ENCODE data around the gene PBXIP1.

The PBXIP1 gene

DNA sequence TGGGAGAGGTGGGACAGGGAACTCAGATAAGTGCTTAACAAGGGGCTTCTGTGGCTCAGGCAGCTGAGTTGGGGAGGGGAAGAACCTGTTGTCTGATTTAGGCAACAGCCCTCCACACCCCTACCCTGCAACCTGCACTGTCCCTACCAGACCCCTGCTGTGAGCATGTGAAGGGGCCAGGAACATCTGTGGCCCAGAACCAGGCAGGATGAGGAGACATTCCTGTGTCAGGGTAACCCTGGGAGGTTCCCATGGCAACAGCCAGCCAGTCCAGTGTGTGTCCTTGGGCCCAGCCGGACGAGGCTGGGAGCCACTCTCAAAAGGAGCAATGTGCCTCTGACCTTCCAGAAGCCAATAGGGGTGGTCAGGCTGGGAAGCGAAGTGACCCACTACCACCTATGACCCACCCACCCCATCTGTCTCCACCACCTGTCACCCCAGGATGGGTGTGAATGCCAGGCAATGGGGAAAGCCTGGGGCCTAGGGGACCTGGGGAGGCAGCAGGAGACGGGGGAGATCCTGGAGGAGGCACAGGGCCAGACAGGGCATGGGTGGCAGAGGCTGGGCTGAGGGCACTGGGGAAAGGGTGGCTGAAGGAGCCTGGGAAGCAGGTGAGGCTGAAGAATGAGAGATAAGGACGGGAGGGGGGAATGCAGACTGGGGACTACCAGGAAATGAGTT is 14.4 kb downstream of the PBXIP1 start:
- H3K27ac ChIP-seq, result no peak overlapping the region

DNA sequence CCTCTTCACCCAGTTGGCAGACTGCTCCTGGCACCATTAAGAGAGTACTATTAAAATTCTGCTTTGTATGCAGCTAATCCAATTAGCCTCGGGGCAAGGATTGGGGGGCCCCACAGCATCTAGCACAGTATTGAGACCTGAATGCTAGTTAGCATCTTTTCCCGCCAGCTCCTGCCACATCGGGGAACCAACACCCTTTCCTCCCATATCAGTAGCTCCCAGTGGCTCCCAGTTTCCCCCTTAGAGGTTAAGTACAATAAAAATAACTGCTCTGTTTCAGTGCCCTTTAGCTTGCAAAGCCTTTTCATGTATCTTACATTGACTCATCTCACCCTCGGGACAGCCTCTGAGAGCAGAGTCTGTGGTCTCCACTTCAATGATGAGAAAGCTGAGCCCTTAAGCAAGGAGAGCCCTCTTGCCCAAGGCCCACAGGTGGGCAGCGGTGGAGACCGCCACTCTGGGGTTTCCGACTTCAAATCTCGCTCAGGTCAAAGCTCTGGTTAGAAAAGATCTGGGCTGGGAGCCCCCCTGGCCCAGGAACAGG is 15.2 kb downstream of the PBXIP1 start:
- DNase-seq (ENCODE audit: low read depth, low spot score), result no peak
- H3K27ac ChIP-seq, result no peak overlapping the region

More for the DNA sequence above, 14.4 kb downstream of the PBXIP1 start:
- no peak for DNase-seq (ENCODE audit: low read depth, low spot score)

DNA sequence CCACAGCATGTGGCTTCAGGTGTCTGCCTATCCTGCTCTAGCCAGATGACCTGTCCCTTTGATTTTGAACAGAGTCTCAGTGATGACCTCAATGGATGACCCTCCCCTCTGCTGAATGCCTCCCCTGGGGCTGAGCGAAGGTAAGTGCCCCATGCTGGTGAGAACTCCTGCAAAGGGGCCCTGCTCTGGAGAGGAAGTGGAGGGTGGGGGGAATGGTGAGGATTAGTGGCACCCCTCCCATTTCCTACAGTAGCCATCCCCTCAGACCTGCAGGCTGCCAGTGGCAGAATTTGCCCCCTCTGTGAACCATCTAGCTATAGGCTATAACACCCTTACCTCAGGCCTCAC is 15.7 kb downstream of the PBXIP1 start:
- no peak for DNase-seq (ENCODE audit: low read depth, low spot score)
- H3K27ac ChIP-seq, result no peak overlapping the region

DNA sequence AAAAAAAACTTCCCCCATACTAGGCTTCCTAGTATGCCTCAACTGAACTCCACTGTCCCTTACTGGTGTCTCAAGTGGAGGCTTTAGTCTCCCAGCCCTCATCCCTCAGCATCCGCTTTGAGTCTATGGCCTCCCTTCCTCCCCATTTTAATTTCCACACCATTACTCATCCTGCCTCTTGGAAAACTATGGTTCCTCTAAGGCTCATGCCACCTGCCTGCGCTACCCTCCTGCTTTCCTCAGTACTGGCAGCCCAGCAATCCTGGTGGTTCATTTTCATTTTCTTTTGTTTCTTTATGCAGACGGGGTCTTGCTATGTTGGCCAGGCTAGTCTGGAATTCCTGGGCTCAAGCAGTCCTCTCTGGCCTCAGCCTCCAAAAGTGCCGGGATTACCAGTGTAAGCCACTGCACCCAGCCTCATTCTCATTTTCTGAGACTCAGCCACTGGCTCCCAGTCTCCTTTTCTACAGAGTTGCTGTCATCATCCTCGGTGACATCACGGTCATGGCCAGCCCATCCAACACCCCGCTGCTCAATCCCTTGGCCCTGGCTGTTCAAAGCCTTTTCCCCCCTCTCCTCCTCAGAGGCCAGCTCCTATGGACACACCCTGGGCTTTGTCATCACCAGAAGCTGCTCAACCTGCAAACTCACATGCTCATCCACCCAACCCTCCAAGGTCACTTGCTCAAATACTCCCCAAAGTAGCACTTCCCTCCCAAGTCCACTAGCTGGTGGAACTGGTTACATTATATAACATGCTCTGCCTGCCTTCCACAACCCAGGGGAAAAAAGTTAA is 17.1 kb downstream of the PBXIP1 start:
- no peak for DNase-seq (ENCODE audit: low read depth, low spot score)
- H3K27ac ChIP-seq, result peak overlapping the region; percentile 97

DNA sequence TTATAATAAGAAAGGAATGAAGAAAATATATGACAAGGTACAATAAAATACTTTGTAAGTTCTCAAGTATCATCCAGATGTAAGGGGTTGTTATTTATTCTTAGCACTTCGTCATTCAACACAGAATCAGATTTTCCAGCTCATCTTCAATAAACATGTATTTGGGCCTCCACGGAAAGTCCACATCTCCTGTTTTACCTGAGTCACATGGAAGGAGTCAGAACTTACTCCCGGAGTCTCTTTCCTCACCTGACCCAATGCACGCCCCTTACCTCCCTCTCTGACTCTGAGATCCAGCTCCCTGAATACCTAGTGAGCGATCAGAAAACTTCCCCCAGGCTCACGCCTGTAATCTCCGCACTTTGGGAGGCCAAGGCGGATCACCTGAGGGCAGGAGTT is 17.9 kb downstream of the PBXIP1 start:
- peak overlapping the region; percentile 97 for H3K27ac ChIP-seq
- DNase-seq (ENCODE audit: low read depth, low spot score), result no peak

DNA sequence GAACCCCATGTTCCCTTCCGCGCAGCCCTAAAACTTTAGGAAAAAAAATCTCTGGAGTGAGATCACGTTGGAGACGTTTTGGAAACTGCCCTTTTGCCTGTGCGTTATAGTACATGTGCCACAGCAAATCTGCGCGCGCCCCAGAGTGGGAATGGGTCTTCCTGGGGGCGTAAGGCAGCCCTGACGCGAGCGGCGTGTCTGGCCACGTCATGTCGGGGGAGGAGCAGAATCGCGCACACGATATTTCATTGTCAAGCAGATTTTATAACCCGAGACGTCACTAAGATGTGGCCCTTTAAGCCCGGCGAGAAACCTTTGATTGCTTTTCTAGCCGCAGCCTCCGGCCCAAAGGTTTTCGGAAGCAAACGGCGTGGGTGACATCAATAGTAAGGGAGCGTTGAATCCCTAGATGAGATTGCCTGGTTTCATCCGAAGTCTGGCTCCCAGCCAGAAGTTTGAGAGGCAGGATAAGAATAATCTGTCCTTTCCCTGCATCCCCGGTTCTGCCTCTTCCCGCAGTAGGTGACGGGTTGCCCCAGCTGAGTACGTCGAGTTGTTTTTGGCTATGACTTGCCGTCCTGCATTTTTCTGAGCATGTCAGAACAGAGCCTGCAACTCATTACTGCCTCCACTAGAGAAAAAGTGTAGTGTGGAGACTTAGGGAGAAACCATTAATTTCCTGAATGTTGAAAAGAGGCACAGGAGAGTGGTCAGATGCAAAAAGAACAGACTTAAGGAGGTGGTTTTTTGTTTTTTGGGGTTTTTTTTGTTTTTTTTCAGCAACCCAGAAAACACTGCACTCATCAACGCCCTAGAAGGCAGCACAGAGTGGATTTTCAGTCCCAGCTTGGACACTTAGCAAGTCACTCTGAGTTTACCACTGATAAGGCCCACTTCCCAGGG is 18.6 kb downstream of the PBXIP1 start:
- H3K27ac ChIP-seq, result peak overlapping the region; percentile 97
- peak; percentile 87 for DNase-seq (ENCODE audit: low read depth, low spot score)

DNA sequence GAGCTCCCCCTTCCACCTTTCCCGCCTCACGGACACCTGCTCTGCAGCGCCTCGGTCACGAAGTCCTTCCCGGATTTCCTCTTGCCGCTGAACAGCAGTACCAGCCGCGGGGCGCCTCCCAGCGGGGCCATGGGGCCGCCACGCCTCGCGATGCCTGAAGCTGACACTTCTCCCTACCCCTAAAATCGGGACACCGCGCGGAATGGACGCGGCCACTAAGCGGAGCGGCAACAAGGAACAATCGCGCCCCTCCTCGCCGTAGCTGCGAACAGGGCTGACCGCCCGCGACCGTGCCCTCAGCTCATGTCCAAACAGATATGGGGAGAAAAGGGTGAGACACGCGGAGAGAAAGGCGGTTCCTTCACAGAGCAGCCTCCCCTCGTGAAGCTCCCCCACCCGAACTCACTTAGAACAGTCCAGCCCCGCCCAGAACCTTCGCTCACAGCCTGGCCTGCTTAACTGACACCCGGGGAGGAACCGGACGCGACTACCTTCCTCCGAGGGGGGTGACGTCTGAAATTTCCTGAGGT is 19.3 kb downstream of the PBXIP1 start, which contains the start of gene PMVK:
PMVK (minus strand) TSS at position 165 of the 530 bp plus-strand sequence; CDS start at position 131, 34 bp downstream.
- DNase-seq (ENCODE audit: low read depth, low spot score), result peak; percentile 83
- peak within 1 kb of the TSS; percentile 97 for H3K27ac ChIP-seq

DNA sequence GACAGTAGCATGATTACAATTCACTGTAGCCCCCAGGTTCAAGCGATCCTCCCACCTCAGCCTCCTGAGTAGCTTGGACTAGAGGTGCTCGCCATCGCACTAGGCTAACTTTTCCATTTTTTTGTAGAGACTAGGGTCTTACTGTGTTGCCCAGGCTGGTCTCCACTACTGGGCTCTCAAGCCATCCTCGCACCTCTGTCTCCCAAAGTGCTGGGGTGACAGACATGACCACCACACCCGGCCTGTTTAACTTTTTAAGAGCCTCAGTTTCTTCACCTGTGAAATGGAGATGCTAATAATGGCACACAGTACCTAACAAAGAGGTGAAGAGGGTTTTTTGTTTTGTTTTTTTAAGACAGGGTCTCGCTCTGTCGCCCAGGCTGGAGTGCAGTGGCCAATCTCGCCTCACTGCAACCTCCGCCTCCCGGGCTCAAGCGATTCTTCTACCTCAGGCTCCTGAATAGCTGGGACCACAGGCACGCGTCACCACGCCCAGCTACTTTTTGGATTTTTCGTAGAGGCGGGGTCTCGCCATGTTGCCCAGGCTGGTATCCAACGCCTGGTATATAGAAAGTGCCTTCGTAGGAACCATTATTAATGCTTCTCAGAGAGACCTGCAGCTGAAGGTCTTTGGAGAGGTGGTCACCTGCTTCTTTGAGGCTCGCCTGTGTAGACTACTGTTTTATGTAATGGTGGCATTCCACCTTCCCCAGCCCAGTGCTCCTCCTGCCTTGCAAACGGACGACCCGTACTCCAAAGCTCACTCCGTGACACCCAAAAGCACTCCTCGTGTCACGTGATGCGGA is 19.9 kb downstream of the PBXIP1 start:
- DNase-seq (ENCODE audit: low read depth, low spot score), result no peak
- peak overlapping the region; percentile 97 for H3K27ac ChIP-seq

DNA sequence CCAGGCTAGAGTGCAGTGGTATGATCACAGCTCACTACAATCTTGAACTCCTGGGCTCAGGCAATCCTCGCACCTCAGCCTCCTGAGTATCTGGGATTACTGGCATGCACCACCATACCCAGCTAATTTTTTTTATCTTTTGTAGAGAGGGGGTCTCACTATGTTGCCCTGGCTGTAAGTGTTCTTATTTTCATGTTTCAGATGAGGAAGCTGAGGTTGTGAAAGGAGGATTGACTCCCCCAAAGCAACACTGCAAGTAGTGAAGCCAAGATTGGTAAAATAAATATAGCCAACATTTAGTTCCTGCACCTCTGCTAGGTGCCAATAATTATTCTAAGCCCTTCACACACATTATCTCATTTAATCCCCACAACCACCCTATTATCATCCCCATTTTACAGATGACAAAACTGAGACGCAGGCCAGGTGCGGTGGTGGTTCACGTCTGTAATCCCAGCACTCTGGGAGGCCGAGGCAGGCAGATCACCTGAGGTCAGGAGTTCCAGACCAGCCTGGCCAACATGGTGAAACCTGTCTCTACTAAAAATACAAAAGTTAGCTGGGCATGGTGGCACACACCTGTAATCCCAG is 21.4 kb downstream of the PBXIP1 start:
- H3K27ac ChIP-seq, result no peak overlapping the region
- no peak for DNase-seq (ENCODE audit: low read depth, low spot score)

DNA sequence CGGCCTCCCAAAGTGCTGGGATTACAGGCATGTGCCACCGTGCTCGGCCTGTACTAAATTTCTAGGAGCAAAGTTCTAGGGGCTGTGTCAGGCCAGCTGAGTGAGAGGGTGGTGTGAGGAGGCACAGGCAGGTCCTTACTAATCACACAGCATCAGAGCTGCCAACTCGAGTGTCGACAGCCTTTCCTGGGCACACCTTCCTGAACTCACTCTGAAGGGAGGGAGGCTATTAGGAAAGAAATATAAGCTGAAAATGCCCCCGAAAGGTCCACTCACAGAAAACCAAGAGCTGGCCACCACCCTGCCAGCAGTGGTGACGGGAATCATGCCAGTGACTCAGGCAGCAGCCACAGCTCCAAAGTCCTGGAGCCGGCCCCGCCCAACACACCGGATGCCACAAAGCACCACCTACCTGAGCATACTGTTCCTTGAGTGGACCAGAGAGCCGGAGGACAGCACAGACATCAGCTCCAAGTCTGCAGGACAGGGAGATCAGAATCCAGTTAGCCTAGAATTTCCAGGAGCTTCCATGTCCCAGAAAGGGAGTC is 23.9 kb downstream of the PBXIP1 start:
- DNase-seq (ENCODE audit: low read depth, low spot score), result no peak
- peak overlapping the region; percentile 70 for H3K27ac ChIP-seq

DNA sequence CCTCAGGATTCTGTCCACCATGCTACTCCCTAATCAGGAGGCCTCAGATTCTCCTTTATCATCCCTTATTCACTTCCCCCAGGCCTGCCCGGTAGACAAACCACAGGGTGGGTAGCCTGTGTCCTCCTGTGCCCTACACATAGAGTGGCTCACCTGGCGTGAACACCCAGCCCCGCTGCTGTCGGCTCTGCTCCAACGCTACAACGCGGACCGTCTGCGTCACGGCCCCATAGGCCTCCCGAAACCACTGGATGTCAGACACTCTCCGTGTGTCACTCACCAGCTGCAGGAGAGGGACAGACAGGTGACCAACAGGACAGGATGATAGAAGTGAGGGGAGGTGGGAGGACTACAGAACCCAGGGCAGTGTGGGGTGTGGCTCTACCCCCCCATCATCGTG is 29.7 kb downstream of the PBXIP1 start:
- peak overlapping the region; percentile 38 for H3K27ac ChIP-seq
- no peak for DNase-seq (ENCODE audit: low read depth, low spot score)

DNA sequence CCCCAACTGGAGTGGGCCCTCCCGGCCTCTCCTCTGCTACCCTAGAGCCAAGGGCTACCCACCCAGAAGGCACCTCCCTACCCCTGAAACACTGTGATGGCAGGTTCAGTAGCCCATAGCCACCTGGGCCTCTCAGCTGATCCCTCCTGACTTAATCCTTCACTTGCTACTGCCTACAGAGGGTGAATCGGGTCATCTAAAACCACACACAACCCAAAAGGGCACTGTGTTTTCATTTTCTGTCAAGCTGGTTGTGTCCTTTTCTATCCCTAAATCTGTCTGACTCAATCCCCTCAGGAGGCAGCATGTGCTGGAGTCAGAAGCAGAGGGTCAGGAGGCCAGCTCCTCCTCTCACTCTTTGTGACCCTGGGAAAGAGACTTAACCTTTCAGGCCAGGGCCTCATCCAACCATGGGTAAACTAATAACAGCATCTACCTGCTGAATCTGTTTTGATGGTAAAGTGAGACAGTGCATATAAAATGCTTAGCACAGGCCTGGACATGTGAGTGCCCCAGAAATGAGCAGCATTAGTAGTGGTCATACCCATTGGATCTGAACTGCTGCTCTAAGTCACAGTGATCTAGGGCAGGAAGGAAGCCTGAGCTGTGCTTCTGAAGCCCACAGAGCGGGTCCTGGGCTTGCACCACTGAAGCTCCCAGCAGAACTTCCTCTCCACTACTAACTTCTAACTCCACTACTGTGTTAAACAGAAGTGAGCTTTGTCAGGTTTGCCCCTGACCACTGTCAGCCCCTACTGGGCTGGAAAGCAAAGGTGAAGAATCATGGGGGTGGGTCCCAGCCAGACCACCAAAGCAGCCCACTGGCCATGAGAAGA is 30.3 kb downstream of the PBXIP1 start:
- peak overlapping the region; percentile 38 for H3K27ac ChIP-seq
- DNase-seq (ENCODE audit: low read depth, low spot score), result no peak

DNA sequence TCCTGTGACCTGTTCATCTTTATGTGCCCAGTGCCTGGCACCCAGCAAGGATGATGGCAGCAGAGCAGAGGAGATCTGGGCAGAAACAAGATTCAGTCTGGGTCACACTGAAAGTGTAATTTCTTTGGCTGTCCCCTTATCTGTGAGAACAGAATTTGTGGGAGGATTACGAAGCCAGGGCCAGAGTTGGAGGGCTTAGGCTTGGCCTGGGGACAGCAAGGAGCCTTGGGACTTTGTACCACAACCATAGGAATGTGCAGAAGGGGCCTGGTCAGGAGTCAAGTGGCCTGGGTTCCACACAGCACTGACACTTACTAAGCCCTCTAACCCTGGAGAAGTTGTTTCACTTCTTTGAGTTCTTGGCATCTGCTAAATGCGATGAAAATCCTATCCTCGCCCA is 32.2 kb downstream of the PBXIP1 start:
- no peak for DNase-seq (ENCODE audit: low read depth, low spot score)
- no peak overlapping the region for H3K27ac ChIP-seq

DNA sequence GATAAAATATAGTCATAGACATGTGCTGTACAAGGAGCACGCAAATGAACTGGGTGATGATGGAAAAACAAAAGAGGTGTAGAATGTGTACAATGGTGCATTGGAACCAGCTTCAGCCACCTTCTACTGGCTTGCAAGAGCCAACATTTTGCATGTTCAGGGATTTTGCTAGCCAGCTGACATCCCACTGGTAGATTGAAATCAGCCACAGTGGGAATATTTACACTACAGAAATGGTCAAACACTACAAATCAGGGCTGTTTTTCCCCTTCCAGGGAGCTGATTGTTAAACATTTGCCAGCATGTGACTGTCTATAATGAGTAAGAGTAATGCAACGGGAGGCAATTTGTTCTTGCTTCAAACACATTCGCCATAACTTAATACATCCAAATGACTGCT is 42.6 kb downstream of the PBXIP1 start:
- H3K27ac ChIP-seq, result no peak overlapping the region
- no peak for DNase-seq (ENCODE audit: low read depth, low spot score)

DNA sequence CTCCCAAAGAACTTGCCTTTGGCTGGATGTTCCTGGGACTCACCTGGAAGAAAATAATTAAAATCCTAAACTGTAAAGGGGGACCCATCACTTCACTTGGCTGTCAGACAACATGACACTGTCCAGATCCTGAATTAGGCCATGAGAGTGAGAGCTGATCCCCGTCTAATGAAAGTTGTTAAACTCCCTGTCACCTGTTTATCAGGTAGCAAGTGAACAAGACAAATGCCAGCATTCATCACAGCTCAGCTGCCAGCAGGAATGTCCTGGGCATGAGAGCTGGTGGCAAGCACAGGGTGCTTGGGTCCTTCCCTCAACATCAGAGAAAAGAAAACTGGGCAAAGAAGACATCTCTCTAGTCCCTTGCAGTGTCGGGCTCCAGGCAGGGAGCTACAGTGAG is 43.1 kb downstream of the PBXIP1 start:
- H3K27ac ChIP-seq, result no peak overlapping the region

DNA sequence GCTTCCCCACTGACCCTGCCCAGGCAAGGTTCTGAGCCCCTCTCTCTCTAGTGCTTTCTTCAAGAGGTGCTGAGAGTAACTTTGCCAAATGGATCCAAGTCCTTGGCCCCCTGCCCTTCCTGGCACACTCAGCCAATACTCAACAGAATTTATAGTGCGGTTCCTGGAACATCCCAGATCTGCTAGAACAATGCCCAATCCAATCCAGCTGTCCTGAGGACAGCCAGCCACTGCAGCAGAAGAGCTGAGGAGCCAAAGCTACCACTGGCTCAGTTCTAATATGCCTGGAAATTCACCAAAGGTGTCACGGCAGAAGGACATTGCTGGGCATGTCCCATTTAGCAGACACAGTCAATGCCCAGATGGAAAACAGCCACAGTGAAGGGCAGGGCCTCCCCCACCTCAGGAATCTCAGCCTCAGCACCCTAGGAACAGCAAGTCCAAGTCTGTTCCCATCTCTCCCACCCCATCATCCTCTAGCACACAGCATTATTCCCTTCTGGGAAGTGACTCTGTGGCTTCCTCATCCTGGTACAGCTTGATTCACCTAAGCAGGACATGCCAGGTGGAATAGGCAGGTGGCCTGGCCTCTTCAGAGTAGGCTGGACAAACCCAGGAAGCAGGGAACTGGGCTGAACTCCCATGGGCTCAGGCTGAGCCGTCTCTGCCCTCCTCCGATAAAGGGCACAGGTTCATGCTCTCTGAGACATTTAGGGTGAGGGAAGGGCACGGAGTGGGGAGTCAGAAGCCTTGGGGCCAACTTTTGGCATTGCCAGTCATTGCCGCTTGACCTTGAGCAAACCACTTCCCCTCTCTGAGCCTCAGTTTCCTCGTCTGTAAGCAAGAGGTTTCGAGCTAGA is 44.0 kb downstream of the PBXIP1 start:
- no peak for DNase-seq (ENCODE audit: low read depth, low spot score)
- H3K27ac ChIP-seq, result peak overlapping the region; percentile 42

More for the DNA sequence above, 43.1 kb downstream of the PBXIP1 start:
- no peak for DNase-seq (ENCODE audit: low read depth, low spot score)

DNA sequence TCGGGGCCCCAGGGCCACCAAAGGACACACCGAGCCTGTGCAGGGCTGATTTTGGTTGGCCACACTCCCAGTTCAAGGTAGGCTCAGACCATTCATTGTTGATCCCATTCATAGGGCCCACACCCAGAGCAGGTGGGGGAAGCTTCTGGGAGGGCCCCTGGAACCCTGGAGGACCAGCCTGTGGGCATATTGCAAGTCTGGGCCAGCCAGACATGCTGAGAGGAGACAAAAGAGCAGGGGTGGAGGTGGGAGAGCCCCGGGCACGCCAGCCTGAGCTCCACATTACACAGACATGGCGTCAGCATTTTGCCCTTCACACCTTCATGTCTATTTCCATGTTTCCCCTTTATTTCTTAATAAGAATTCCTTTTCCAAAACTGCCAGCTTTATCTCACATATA is 45.0 kb downstream of the PBXIP1 start:
- no peak for DNase-seq (ENCODE audit: low read depth, low spot score)
- H3K27ac ChIP-seq, result peak overlapping the region; percentile 42

Measured in epithelial cell of prostate (primary cell).